ENCODE measurements around the gene CDK13.

Gene CDK13

GRCh38 chr7:39919646-39920045, 30.4 kb upstream of the CDK13 start:
- Histone ChIP-seq H3K4me3 (no peak overlapping the region), H3K27ac (no peak overlapping the region)
- TF ChIP-seq CTCF (IDR thresholded peaks at IDR 0.05): no peak
- no peak for DNase-seq (ENCODE audit: low spot score)

- no peak for TF ChIP-seq CTCF (IDR thresholded peaks at IDR 0.05)
- no peak for DNase-seq (ENCODE audit: low spot score)
- no peak overlapping the region for H3K27ac ChIP-seq
- no peak overlapping the region for H3K4me3 ChIP-seq
Measured at GRCh38 chr7:39921506-39922175, 28.4 kb upstream of the CDK13 start.

- DNase-seq (ENCODE audit: low spot score): no peak
- H3K4me3 ChIP-seq: no peak overlapping the region
- no peak for TF ChIP-seq CTCF (IDR thresholded peaks at IDR 0.05)
- H3K27ac ChIP-seq: no peak overlapping the region
Measured at GRCh38 chr7:39922580-39922979, 27.5 kb upstream of the CDK13 start.

GRCh38 chr7:39923091-39923490, 27.0 kb upstream of the CDK13 start:
- H3K4me3 ChIP-seq: no peak overlapping the region
- no peak overlapping the region for H3K27ac ChIP-seq
- no peak for TF ChIP-seq CTCF (IDR thresholded peaks at IDR 0.05)
- DNase-seq (ENCODE audit: low spot score): no peak

GRCh38 chr7:39924122-39924521, 25.9 kb upstream of the CDK13 start:
- H3K4me3 ChIP-seq: no peak overlapping the region
- no peak for TF ChIP-seq CTCF (IDR thresholded peaks at IDR 0.05)
- H3K27ac ChIP-seq: no peak overlapping the region
- DNase-seq (ENCODE audit: low spot score): no peak

- no peak overlapping the region for H3K27ac ChIP-seq
- no peak overlapping the region for H3K4me3 ChIP-seq
- DNase-seq (ENCODE audit: low spot score): no peak
- TF ChIP-seq CTCF (IDR thresholded peaks at IDR 0.05): no peak
Measured at GRCh38 chr7:39926111-39926510, 23.9 kb upstream of the CDK13 start.

- H3K27ac ChIP-seq: no peak overlapping the region
- H3K4me3 ChIP-seq: no peak overlapping the region
- TF ChIP-seq CTCF (IDR thresholded peaks at IDR 0.05): no peak
- no peak for DNase-seq (ENCODE audit: low spot score)
Measured at GRCh38 chr7:39927018-39927417, 23.0 kb upstream of the CDK13 start.

All from coronary artery (tissue), 2 donors.